ENCODE data around the gene KPNB1. TPM values are rescaled to one million over a fixed set of nuclear protein-coding genes. Genes with fewer than 3 reads are reported as not detected.
A peak's percentile ranks its signal among the peaks of the same experiment; 100 is the strongest.

The KPNB1 gene
- total RNA-seq, 1 donor from 2014 or later, result 491 TPM

DNA sequence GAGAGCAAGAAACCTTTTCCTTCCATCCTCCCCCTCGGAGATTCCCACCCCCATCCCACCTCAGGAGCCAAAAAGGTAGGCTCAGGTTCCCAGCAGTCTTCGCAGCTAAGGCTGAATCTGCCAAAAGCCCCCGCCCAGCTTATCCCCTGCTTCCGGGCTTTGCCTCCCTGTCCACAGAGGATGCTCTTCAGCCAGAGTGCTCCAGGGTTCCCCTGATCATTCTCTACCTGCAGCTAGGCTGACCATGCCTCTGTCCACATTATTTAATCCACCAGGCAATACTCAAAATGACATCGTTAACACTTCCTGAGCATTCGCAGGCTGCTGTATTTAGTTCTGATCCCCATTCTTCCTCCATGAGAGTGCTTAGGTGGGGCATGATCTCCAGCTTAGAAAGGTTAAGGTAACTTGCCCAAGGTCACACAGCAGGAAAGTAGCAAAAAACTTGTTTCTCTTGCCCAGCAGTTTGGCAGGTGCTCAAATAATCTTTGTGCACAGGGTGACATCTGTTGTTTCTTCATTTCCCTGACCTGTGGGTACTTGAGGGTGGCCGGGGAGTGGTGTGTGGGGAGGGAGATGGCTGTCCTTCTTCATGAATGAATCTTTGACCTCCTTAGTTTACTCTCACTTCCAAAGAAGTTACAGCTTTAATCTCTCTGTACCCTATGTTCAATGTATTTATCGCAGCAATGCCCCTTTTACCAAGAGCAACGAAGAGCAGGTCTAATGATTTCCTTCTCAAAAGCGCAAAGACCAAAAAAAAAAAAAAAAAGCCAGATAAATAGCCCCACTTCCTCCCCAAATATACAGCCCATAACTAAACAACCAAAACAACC lies 43.4 kb downstream of the KPNB1 start:
- Mint-ChIP-seq H3K36me3 (ENCODE audit: low read depth, unreplicated experiment) (peaks cover 7% of the 10 kb centered on the region), H3K27me3 (ENCODE audit: low read depth, unreplicated experiment) (no peaks in the 10 kb centered on the region), H3K9me3 (ENCODE audit: unreplicated experiment) (no peaks in the 10 kb centered on the region), H3K27ac (ENCODE audit: unreplicated experiment) (peak overlapping the region; percentile 27), H3K4me1 (ENCODE audit: low read depth, unreplicated experiment) (peaks cover 20% of the 10 kb centered on the region), H3K4me3 (ENCODE audit: unreplicated experiment) (peak overlapping the region; percentile 84)
- Histone ChIP-seq H2AFZ (ENCODE audit: low read depth, low read length) (no peak overlapping the region), H3K4me1 (ENCODE audit: insufficient read depth, low read length) (peaks cover 12% of the 10 kb centered on the region), H3K9ac (ENCODE audit: low read length) (peak overlapping the region; percentile 68), H3K36me3 (ENCODE audit: insufficient read depth, low read length) (no peaks in the 10 kb centered on the region), H3K79me2 (ENCODE audit: insufficient read depth, low read length) (no peaks in the 10 kb centered on the region), H3K9me3 (ENCODE audit: insufficient read depth, low read depth, low read length) (no peaks in the 10 kb centered on the region), H3K27ac (ENCODE audit: low read depth, low read length) (no peak overlapping the region), H3K27me3 (ENCODE audit: insufficient read depth, low read length) (no peaks in the 10 kb centered on the region), H3K4me3 (ENCODE audit: insufficient read depth, low read depth, low read length) (peak overlapping the region; percentile 53), H4K20me1 (ENCODE audit: insufficient read depth, low read length) (peaks cover 19% of the 10 kb centered on the region), H3K4me2 (ENCODE audit: low read length) (peak overlapping the region; percentile 97)
- no peak for DNase-seq (ENCODE audit: low read depth)
- FAIRE-seq, result no peak
- TF ChIP-seq, protein P1, sequence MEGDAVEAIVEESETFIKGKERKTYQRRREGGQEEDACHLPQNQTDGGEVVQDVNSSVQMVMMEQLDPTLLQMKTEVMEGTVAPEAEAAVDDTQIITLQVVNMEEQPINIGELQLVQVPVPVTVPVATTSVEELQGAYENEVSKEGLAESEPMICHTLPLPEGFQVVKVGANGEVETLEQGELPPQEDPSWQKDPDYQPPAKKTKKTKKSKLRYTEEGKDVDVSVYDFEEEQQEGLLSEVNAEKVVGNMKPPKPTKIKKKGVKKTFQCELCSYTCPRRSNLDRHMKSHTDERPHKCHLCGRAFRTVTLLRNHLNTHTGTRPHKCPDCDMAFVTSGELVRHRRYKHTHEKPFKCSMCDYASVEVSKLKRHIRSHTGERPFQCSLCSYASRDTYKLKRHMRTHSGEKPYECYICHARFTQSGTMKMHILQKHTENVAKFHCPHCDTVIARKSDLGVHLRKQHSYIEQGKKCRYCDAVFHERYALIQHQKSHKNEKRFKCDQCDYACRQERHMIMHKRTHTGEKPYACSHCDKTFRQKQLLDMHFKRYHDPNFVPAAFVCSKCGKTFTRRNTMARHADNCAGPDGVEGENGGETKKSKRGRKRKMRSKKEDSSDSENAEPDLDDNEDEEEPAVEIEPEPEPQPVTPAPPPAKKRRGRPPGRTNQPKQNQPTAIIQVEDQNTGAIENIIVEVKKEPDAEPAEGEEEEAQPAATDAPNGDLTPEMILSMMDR (IDR thresholded peaks at IDR 0.05; ENCODE audit: insufficient read depth, low read depth, low read length), result no peak
- TF ChIP-seq EZH2 (IDR thresholded peaks at IDR 0.05; ENCODE audit: insufficient read depth, low read length), result no peak

DNA sequence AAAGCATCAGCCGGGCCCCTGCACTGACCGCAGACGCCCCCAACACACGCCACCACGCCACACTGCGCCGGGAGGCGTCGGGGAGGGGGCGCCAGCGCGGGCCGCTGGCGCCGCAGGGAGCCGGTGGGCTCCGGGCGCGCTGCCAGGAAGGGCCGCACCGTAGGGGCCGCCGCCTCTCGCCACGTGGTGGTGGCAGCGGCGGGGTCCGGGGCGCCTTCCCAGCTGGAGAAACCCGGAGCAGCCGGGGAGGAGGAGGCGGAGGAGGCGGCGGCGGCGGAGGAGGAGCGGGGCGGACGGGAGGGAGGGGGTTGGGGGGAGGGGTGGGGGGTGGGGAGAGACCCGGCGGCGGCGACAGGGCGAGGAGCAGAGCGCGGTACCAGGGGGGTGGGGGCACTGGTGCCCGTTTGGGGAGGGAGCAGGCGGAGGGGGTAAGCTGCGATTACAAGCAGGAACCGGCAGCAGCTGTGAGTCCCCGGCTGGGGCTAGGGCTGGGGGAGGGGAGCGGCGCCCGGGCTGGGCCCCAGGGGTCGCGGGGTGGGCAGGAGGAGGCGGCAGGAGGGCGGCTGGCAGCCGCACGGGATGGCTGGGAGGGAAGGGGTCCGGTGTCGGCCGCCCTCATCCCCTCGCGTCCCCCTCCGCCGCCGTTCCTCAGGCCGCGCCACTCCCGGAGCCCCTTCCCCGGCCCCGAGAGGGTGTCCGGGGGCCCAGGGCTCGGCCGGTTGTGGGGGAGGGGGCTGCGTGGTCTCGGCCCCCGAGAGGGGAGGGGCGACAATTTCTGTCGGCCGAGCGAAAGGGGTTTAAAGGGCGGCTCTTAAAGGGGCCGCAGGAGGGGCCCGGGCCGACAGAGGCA lies 44.2 kb downstream of the KPNB1 start, which contains the start of gene TBKBP1:
Gene TBKBP1 (plus strand): TSS at position 431 of the 850 bp plus-strand sequence. CDS start 1,952 bp downstream, outside the sequence.
- Histone ChIP-seq H3K79me2 (ENCODE audit: insufficient read depth, low read length) (no peaks in the 10 kb centered on the region), H3K36me3 (ENCODE audit: insufficient read depth, low read length) (no peaks in the 10 kb centered on the region), H3K4me2 (ENCODE audit: low read length) (peak within 1 kb of the TSS; percentile 97), H3K4me1 (ENCODE audit: insufficient read depth, low read length) (peaks cover 12% of the 10 kb centered on the region), H3K27ac (ENCODE audit: low read depth, low read length) (no peak within 1 kb of the TSS), H3K9me3 (ENCODE audit: insufficient read depth, low read depth, low read length) (no peaks in the 10 kb centered on the region), H3K9ac (ENCODE audit: low read length) (peak within 1 kb of the TSS; percentile 73), H3K27me3 (ENCODE audit: insufficient read depth, low read length) (no peaks in the 10 kb centered on the region), H3K4me3 (ENCODE audit: insufficient read depth, low read depth, low read length) (peak within 1 kb of the TSS; percentile 62), H2AFZ (ENCODE audit: low read depth, low read length) (peak within 1 kb of the TSS; percentile 85), H4K20me1 (ENCODE audit: insufficient read depth, low read length) (peaks cover 25% of the 10 kb centered on the region)
- H3K4me3 Mint-ChIP-seq (ENCODE audit: unreplicated experiment), result peak within 1 kb of the TSS; percentile 84
- TF ChIP-seq EZH2 (IDR thresholded peaks at IDR 0.05; ENCODE audit: insufficient read depth, low read length), result no peak
- TF ChIP-seq, protein P1 (IDR thresholded peaks at IDR 0.05; ENCODE audit: insufficient read depth, low read depth, low read length), result no peak
- DNase-seq (ENCODE audit: low read depth), result peak; percentile 29
- H3K27me3 Mint-ChIP-seq (ENCODE audit: low read depth, unreplicated experiment), result no peaks in the 10 kb centered on the region
- H3K27ac Mint-ChIP-seq (ENCODE audit: unreplicated experiment), result peak within 1 kb of the TSS; percentile 27
- peaks cover 17% of the 10 kb centered on the region for H3K4me1 Mint-ChIP-seq (ENCODE audit: low read depth, unreplicated experiment)
- FAIRE-seq, result no peak
- H3K9me3 Mint-ChIP-seq (ENCODE audit: unreplicated experiment), result no peaks in the 10 kb centered on the region
- H3K36me3 Mint-ChIP-seq (ENCODE audit: low read depth, unreplicated experiment), result peaks cover 7% of the 10 kb centered on the region
